Testis (tissue), 5 donors: Measurements from ENCODE around the gene MRM3. TPM values are rescaled to one million over a fixed set of nuclear protein-coding genes. Genes with fewer than 3 reads are reported as not detected.

ENCODE experiments used
- DNase-seq: peaks from one replicate; pipeline ENCODE4 v3.0.0-alpha.2; 2019
- H3K27ac ChIP-seq, 2 donors: fragments of 200-600 bp; sonication (generic); one replicate each; pipeline ENCODE4 v1.5.1; 2019
- H3K27me3 ChIP-seq: fragments of 200-600 bp; sonication (generic); one replicate; pipeline ENCODE4 v1.5.1; 2019
- H3K36me3 ChIP-seq: fragments of 200-600 bp; sonication (generic); one replicate; pipeline ENCODE4 v1.5.1; 2017; ENCODE audit warnings: low read depth; ENCODE audit errors: missing control alignments
- H3K4me1 ChIP-seq: fragments of 200-600 bp; sonication (generic); one replicate; pipeline ENCODE4 v1.5.1; 2019
- H3K4me3 ChIP-seq, 2 donors: fragments of 200-600 bp; sonication (generic); one replicate each; pipeline ENCODE4 v1.5.1; 2017 to 2019
- H3K9me3 ChIP-seq: fragments of 200-600 bp; sonication (generic); one replicate; pipeline ENCODE4 v1.5.1; 2017
- CTCF ChIP-seq, 3 experiments: fragments of 450-650 bp in 2 of 3; fragments of 200-600 bp in 1 of 3; sonication (generic) in 1 of 3; IDR thresholded peaks; one replicate each; pipeline ENCODE4 v1.5.1; 2016 to 2019; ENCODE audit warnings: antibody characterized with exemption in 3 of 3, mild to moderate bottlenecking in 2 of 3, moderate library complexity in 1 of 3
- POLR2A ChIP-seq: fragments of 450-650 bp; IDR thresholded peaks from one replicate; pipeline ENCODE4 v1.6.1; 2017; ENCODE audit warnings: antibody characterized with exemption, mild to moderate bottlenecking, moderate library complexity
- WGBS, 2 donors: methylation state at CpG; one replicate each; pipeline ENCODE4 v1.1.5; 2018; 5-methylcytosine and 5-hydroxymethylcytosine counted together
- intact Hi-C: fragments of 100-400 bp; cut with DNase I; formaldehyde crosslinking; loops from one replicate; pipeline ENCODE4 v1.15.1; 2023; ENCODE audit warnings: low total_unique reads
- long read RNA-seq, 2 donors: transcript quantifications; one replicate each; lab custom pipeline, GENCODE V29; 2026
- polyA plus RNA-seq: library from polyadenylated mRNA; stranded (reverse); fragments of 350-450 nt; fragmentation: Illumina TruSeq; extraction: RNeasy Lipid Tissue Mini Kit (QIAGEN cat#74804); gene quantifications from one replicate; pipeline ENCODE4 v1.2.3, GENCODE V29; 2014; ENCODE audit warnings: low read depth, low replicate concordance; ENCODE audit not compliant: insufficient read depth
- total RNA-seq, 2 donors: library from RNA; depleted of rRNA; stranded (reverse); fragments of >200 nt; gene quantifications; one replicate each; pipeline ENCODE4 v1.2.3, GENCODE V29; 2016

MRM3 gene
- 10 to 100 TPM; 26.0 to 32.6 TPM for total RNA-seq
- 33.1 TPM for polyA plus RNA-seq
- long read RNA-seq, donor 1, transcript MRM3-201 (4 exons, 1,809 nt) = major isoform, 7 of 11 reads
- long read RNA-seq, donor 1, partial matches to known transcripts = 0 of 11 reads
- long read RNA-seq, donor 1, other reads (novel, unspliced or antisense) = 0 of 11 reads
- long read RNA-seq, donor 2, transcript MRM3-201 (4 exons, 1,809 nt) = major isoform, 7 of 8 reads
- long read RNA-seq, donor 2, partial matches to known transcripts = 0 of 8 reads
- long read RNA-seq, donor 2, other reads (novel, unspliced or antisense) = 0 of 8 reads

GRCh38 chr17:781805-782731, at the start of gene MRM3, which contains the start of gene GLOD4:
TSS of gene MRM3 (plus strand) at chr17:782353. CDS start at chr17:782379, 26 bp downstream.
TSS of gene GLOD4 (minus strand) at chr17:782280. CDS start at chr17:782255, 25 bp downstream.
- intact Hi-C loops = no loop called here
- H3K9me3 ChIP-seq = no peaks in the 10 kb centered on the region
- TF ChIP-seq CTCF (IDR thresholded peaks at IDR 0.05) = peak in 2 of 3 experiments; percentile 46 to 65
- TF ChIP-seq POLR2A = no peak
- no peaks in the 10 kb centered on the region for H3K36me3 ChIP-seq
- no peaks in the 10 kb centered on the region for H3K4me1 ChIP-seq
- peak within 1 kb of the TSS; percentile 83 to 84 for H3K27ac ChIP-seq
- no peaks in the 10 kb centered on the region for H3K27me3 ChIP-seq
- DNase-seq = peak; percentile 96
- WGBS, 2 donors = 0 to 1% methylated on average over 35 to 87 of the region's 87 CpGs
- H3K4me3 ChIP-seq = peak within 1 kb of the TSS; percentile 84

- TF ChIP-seq CTCF (IDR thresholded peaks at IDR 0.05) (no peak), POLR2A (no peak)
These were observed 49.0 kb upstream of the MRM3 start for GRCh38 chr17:732902-733720.

GRCh38 chr17:733743-734142, 48.4 kb upstream of the MRM3 start:
- H3K27ac ChIP-seq = no peak overlapping the region
- intact Hi-C loops = no loop called here

More at GRCh38 chr17:732902-733720, 49.0 kb upstream of the MRM3 start:
- Histone ChIP-seq H3K36me3 (no peaks in the 10 kb centered on the region), H3K27me3 (no peaks in the 10 kb centered on the region), H3K4me3 (peak overlapping the region; percentile 63 to 66), H3K27ac (peak overlapping the region in 1 of 2 donors; percentile 64), H3K4me1 (peaks cover 9% of the 10 kb centered on the region), H3K9me3 (no peaks in the 10 kb centered on the region)
- intact Hi-C loops = no loop called here
- no peak for DNase-seq
- WGBS, 2 donors = 7 to 43% methylated on average over 4 to 54 of the region's 57 CpGs

More at GRCh38 chr17:733743-734142, 48.4 kb upstream of the MRM3 start:
- no peaks in the 10 kb centered on the region for H3K27me3 ChIP-seq
- no peak overlapping the region for H3K4me3 ChIP-seq
- H3K4me1 ChIP-seq = peaks cover 9% of the 10 kb centered on the region
- TF ChIP-seq POLR2A (no peak), CTCF (IDR thresholded peaks at IDR 0.05) (no peak)
- 68 to 72% methylated on average over 10 of the region's 10 CpGs for WGBS, 2 donors
- H3K36me3 ChIP-seq = no peaks in the 10 kb centered on the region
- H3K9me3 ChIP-seq = no peaks in the 10 kb centered on the region
- DNase-seq = no peak
